ENCODE measurements around the gene SLMAP. TPM values are rescaled to one million over a fixed set of nuclear protein-coding genes. Genes with fewer than 3 reads are reported as not detected.

The SLMAP gene
- total and polyA plus RNA-seq, 2 of the 13 experiments (the other 11 are each of a cell fraction or from before 2014, with no cell fraction given) = 24.0 to 48.3 TPM

DNA sequence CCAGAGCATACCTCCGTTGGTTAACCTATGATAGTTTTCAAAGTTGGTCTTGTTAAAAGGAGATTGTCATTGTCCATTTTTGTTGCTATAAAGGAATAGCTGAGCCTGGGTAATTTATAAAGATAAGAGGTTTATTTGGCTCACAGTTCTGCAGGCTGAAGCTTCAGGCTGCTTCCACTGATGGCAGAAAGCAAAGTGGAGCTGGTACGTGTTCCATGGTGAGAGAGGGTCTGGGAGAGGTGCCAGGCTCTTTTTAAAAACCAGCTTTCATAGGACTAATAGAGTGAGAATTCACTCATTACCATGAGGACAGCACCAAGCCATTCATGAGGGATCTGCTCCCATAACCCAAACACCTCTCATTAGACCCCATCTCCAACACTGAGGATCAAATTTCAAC, 107.3 kb downstream of the SLMAP start:
- FAIRE-seq (no peak), DNase-seq (ENCODE audit: low spot score) (no peak), ATAC-seq (no peak)
- H2AFZ ChIP-seq (ENCODE audit: low read length) = no peak overlapping the region
- WGBS (ENCODE audit: low lambda C conversion rate) = 98% methylated on average over 2 of the region's 2 CpGs
- no peaks in the 10 kb centered on the region for H3K4me1 ChIP-seq (ENCODE audit: insufficient read depth, low read length)
- H3K79me2 ChIP-seq (ENCODE audit: insufficient read depth, low read length) = no peaks in the 10 kb centered on the region
- H4K20me1 ChIP-seq (ENCODE audit: insufficient read depth, low read length) = no peaks in the 10 kb centered on the region
- H3K27me3 ChIP-seq (ENCODE audit: control insufficient read depth in 1 of 2, insufficient read depth in 2 of 2, low read length in 2 of 2) = no peaks in the 10 kb centered on the region
- peaks cover 7 to 44% of the 10 kb centered on the region in 2 experiments for H3K36me3 ChIP-seq (replicated peaks in 1 of 2; ENCODE audit: control insufficient read depth in 1 of 2, insufficient read depth in 2 of 2, low read length in 2 of 2)
- intact Hi-C loops (cut with micrococcal nuclease; ENCODE audit: unreplicated experiment) = no loop called here
- H3K4me2 ChIP-seq (ENCODE audit: low read depth, low read length) = no peak overlapping the region
- H3K27ac ChIP-seq (ENCODE audit: extremely low read length, insufficient read depth, low read length) = no peak overlapping the region
- no peak overlapping the region for H3K4me3 ChIP-seq (replicated peaks in 1 of 3; ENCODE audit: insufficient read depth in 1 of 3, low read depth in 2 of 3, low read length in 3 of 3)
- no peaks in the 10 kb centered on the region for H3K9me3 ChIP-seq (ENCODE audit: low read length)
- ChIA-PET POLR2A (no interaction called here), CTCF (ENCODE audit: low intra/inter-chr PET ratio, low total read pairs) (no interaction called here)
- no TSS peak for BruUV-seq (replicated peaks)
- in situ Hi-C loops (cut with HindIII; ENCODE audit: extremely low pct_ligation_motif_present, low pct_unique_long_range_greater_than_20kb) = loop anchor here (25.0 kb wide), 1 partner anchor 476 kb away; no protein-coding TSS in a partner anchor
- H3K9ac ChIP-seq (ENCODE audit: insufficient read depth, low read depth, low read length) = no peak overlapping the region
- TF ChIP-seq CBX1 (IDR thresholded peaks at IDR 0.05; ENCODE audit: low read depth) (no peak), THAP11 (CRISPR knock-in tag; IDR thresholded peaks at IDR 0.05) (no peak), CAMTA2 (CRISPR knock-in tag; IDR thresholded peaks at IDR 0.05; ENCODE audit: borderline replicate concordance) (no peak), ISX (CRISPR knock-in tag; conservative IDR thresholded peaks at IDR 0.05) (no peak), ETV6 (CRISPR knock-in tag; conservative IDR thresholded peaks at IDR 0.05) (no peak), ARNT (IDR thresholded peaks at IDR 0.05) (no peak), SRSF1 (optimal IDR thresholded peaks at IDR 0.05; ENCODE audit: low read depth, low read length) (no peak), KMT2B (CRISPR knock-in tag; IDR thresholded peaks at IDR 0.05) (no peak), YY1 (IDR thresholded peaks at IDR 0.05; ENCODE audit: insufficient read depth, insufficient replicate concordance, low read depth, low read length) (no peak), TSC22D2 (CRISPR knock-in tag; IDR thresholded peaks at IDR 0.05; ENCODE audit: borderline replicate concordance) (no peak)
- TF ChIP-seq, protein P1, sequence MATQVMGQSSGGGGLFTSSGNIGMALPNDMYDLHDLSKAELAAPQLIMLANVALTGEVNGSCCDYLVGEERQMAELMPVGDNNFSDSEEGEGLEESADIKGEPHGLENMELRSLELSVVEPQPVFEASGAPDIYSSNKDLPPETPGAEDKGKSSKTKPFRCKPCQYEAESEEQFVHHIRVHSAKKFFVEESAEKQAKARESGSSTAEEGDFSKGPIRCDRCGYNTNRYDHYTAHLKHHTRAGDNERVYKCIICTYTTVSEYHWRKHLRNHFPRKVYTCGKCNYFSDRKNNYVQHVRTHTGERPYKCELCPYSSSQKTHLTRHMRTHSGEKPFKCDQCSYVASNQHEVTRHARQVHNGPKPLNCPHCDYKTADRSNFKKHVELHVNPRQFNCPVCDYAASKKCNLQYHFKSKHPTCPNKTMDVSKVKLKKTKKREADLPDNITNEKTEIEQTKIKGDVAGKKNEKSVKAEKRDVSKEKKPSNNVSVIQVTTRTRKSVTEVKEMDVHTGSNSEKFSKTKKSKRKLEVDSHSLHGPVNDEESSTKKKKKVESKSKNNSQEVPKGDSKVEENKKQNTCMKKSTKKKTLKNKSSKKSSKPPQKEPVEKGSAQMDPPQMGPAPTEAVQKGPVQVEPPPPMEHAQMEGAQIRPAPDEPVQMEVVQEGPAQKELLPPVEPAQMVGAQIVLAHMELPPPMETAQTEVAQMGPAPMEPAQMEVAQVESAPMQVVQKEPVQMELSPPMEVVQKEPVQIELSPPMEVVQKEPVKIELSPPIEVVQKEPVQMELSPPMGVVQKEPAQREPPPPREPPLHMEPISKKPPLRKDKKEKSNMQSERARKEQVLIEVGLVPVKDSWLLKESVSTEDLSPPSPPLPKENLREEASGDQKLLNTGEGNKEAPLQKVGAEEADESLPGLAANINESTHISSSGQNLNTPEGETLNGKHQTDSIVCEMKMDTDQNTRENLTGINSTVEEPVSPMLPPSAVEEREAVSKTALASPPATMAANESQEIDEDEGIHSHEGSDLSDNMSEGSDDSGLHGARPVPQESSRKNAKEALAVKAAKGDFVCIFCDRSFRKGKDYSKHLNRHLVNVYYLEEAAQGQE (IDR thresholded peaks at IDR 0.05; ENCODE audit: borderline replicate concordance in 1 of 2, low read depth in 1 of 2, low read length in 2 of 2) = no peak
- TF ChIP-seq, protein P2, sequence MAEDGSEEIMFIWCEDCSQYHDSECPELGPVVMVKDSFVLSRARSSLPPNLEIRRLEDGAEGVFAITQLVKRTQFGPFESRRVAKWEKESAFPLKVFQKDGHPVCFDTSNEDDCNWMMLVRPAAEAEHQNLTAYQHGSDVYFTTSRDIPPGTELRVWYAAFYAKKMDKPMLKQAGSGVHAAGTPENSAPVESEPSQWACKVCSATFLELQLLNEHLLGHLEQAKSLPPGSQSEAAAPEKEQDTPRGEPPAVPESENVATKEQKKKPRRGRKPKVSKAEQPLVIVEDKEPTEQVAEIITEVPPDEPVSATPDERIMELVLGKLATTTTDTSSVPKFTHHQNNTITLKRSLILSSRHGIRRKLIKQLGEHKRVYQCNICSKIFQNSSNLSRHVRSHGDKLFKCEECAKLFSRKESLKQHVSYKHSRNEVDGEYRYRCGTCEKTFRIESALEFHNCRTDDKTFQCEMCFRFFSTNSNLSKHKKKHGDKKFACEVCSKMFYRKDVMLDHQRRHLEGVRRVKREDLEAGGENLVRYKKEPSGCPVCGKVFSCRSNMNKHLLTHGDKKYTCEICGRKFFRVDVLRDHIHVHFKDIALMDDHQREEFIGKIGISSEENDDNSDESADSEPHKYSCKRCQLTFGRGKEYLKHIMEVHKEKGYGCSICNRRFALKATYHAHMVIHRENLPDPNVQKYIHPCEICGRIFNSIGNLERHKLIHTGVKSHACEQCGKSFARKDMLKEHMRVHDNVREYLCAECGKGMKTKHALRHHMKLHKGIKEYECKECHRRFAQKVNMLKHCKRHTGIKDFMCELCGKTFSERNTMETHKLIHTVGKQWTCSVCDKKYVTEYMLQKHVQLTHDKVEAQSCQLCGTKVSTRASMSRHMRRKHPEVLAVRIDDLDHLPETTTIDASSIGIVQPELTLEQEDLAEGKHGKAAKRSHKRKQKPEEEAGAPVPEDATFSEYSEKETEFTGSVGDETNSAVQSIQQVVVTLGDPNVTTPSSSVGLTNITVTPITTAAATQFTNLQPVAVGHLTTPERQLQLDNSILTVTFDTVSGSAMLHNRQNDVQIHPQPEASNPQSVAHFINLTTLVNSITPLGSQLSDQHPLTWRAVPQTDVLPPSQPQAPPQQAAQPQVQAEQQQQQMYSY (CRISPR knock-in tag; IDR thresholded peaks at IDR 0.05) = no peak
- TF ChIP-seq, protein P3, sequence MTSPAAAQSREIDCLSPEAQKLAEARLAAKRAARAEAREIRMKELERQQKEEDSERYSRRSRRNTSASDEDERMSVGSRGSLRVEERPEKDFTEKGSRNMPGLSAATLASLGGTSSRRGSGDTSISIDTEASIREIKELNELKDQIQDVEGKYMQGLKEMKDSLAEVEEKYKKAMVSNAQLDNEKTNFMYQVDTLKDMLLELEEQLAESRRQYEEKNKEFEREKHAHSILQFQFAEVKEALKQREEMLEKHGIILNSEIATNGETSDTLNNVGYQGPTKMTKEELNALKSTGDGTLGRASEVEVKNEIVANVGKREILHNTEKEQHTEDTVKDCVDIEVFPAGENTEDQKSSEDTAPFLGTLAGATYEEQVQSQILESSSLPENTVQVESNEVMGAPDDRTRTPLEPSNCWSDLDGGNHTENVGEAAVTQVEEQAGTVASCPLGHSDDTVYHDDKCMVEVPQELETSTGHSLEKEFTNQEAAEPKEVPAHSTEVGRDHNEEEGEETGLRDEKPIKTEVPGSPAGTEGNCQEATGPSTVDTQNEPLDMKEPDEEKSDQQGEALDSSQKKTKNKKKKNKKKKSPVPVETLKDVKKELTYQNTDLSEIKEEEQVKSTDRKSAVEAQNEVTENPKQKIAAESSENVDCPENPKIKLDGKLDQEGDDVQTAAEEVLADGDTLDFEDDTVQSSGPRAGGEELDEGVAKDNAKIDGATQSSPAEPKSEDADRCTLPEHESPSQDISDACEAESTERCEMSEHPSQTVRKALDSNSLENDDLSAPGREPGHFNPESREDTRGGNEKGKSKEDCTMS (CRISPR knock-in tag; conservative IDR thresholded peaks at IDR 0.05) = no peak
